Neural progenitor cell (in vitro differentiated cells): ENCODE results near the gene NELFB. TPM values are rescaled to one million over a fixed set of nuclear protein-coding genes. Genes with fewer than 3 reads are reported as not detected.
A peak's percentile ranks its signal among the peaks of the same experiment; 100 is the strongest.
"Not testable (repeated sequence)": the region's sequence is repeated elsewhere in the genome, so short reads cannot be mapped to it uniquely, and the experiment has no call there.

Experiments used
- DNase-seq: peaks from one replicate; pipeline ENCODE4 v3.0.0-alpha.2; 2016; ENCODE audit warnings: low spot score
- H2AFZ ChIP-seq: fragments of 200-600 bp; sonication (generic); replicated peaks from 2 replicates; pipeline ENCODE4 v1.6.1; 2016; ENCODE audit warnings: antibody characterized with exemption
- H3F3A ChIP-seq: fragments of 200-600 bp; sonication (generic); 2 replicates; pipeline ENCODE4 v1.6.1; 2016; ENCODE audit warnings: antibody characterized with exemption, low read depth
- H3K27ac ChIP-seq: fragments of 200-600 bp; sonication (generic); 2 replicates; pipeline ENCODE4 v1.5.1; 2016; ENCODE audit warnings: mild to moderate bottlenecking
- H3K27me3 ChIP-seq: fragments of 200-600 bp; sonication (generic); 2 replicates; pipeline ENCODE4 v1.6.1; 2016; ENCODE audit warnings: mild to moderate bottlenecking, moderate library complexity
- H3K36me3 ChIP-seq: fragments of 200-600 bp; sonication (generic); 2 replicates; pipeline ENCODE4 v1.5.1; 2016
- H3K4me1 ChIP-seq: fragments of 200-600 bp; sonication (generic); 2 replicates; pipeline ENCODE4 v1.6.1; 2016; ENCODE audit warnings: mixed run types
- H3K4me2 ChIP-seq: fragments of 200-600 bp; sonication (generic); 2 replicates; pipeline ENCODE4 v1.6.1; 2016
- H3K4me3 ChIP-seq: fragments of 200-600 bp; sonication (generic); 2 replicates; pipeline ENCODE4 v1.5.1; 2016
- H3K79me2 ChIP-seq: fragments of 200-600 bp; sonication (generic); 2 replicates; pipeline ENCODE4 v1.6.1; 2016; ENCODE audit warnings: low read depth
- H3K9ac ChIP-seq: fragments of 200-600 bp; sonication (generic); 2 replicates; pipeline ENCODE4 v1.6.1; 2016
- H3K9me3 ChIP-seq: fragments of 200-600 bp; sonication (generic); 2 replicates; pipeline ENCODE4 v1.5.1; 2016; ENCODE audit warnings: low read depth
- H4K20me1 ChIP-seq: fragments of 200-600 bp; sonication (generic); 2 replicates; pipeline ENCODE4 v1.6.1; 2016; ENCODE audit warnings: low read depth
- H3K27ac Mint-ChIP-seq: 3 replicates; pipeline ENCODE4 v1.8.0; 2021; ENCODE audit warnings: mixed read lengths
- H3K27me3 Mint-ChIP-seq: 2 replicates; pipeline ENCODE4 v1.8.0; 2022; ENCODE audit warnings: low read depth, mild to moderate bottlenecking, inconsistent platforms, moderate library complexity, mixed read lengths; ENCODE audit not compliant: insufficient read depth
- H3K36me3 Mint-ChIP-seq: 3 replicates; pipeline ENCODE4 v1.8.0; 2021; ENCODE audit warnings: mixed read lengths
- H3K4me1 Mint-ChIP-seq: 3 replicates; pipeline ENCODE4 v1.8.0; 2021; ENCODE audit warnings: mixed read lengths
- H3K4me3 Mint-ChIP-seq: 3 replicates; pipeline ENCODE4 v1.8.0; 2021; ENCODE audit warnings: mild to moderate bottlenecking, moderate library complexity, mixed read lengths
- H3K9me3 Mint-ChIP-seq: 3 replicates; pipeline ENCODE4 v1.8.0; 2020; ENCODE audit warnings: mixed read lengths
- CTCF ChIP-seq: fragments of 200-600 bp; sonication (generic); IDR thresholded peaks from 2 replicates; pipeline ENCODE4 v1.5.1; 2017; ENCODE audit warnings: antibody characterized with exemption, mild to moderate bottlenecking
- EZH2 ChIP-seq: fragments of 200-600 bp; sonication (generic); IDR thresholded peaks from 2 replicates; pipeline ENCODE4 v1.6.1; 2017; ENCODE audit warnings: antibody characterized with exemption, mild to moderate bottlenecking, moderate library complexity
- EZH2phosphoT487 ChIP-seq: fragments of 200-600 bp; sonication (generic); IDR thresholded peaks from 2 replicates; pipeline ENCODE4 v1.6.1; 2017; ENCODE audit warnings: antibody characterized with exemption
- total RNA-seq: library from RNA; depleted of rRNA; stranded (reverse); fragments of >200 nt; gene quantifications from 2 replicates; pipeline ENCODE4 v1.2.3, GENCODE V29; 2015; ENCODE audit warnings: low replicate concordance

The NELFB gene
- total RNA-seq, 1 donor from 2014 or later: 35.2 TPM

- peaks cover 6% of the 10 kb centered on the region for H3K27me3 ChIP-seq
- TF ChIP-seq CTCF (no peak), EZH2phosphoT487 (no peak), EZH2 (no peak)
- H3K4me2 ChIP-seq: no peak overlapping the region
- H3K36me3 ChIP-seq: no peaks in the 10 kb centered on the region
- no peak overlapping the region for H2AFZ ChIP-seq
- Mint-ChIP-seq H3K4me3 (peak overlapping the region; percentile 90), H3K27ac (no peak overlapping the region), H3K27me3 (peaks cover 9% of the 10 kb centered on the region), H3K9me3 (peaks cover 3% of the 10 kb centered on the region), H3K4me1 (peaks cover 21% of the 10 kb centered on the region), H3K36me3 (peaks cover 14% of the 10 kb centered on the region)
- peaks cover 20% of the 10 kb centered on the region for H3K79me2 ChIP-seq
- peaks cover 23% of the 10 kb centered on the region for H3F3A ChIP-seq
- no peak overlapping the region for H3K27ac ChIP-seq
- H4K20me1 ChIP-seq: peaks cover 19% of the 10 kb centered on the region
- H3K9ac ChIP-seq: no peak overlapping the region
- no peak overlapping the region for H3K4me3 ChIP-seq
- H3K9me3 ChIP-seq: no peaks in the 10 kb centered on the region
- DNase-seq: no peak
- peaks cover 20% of the 10 kb centered on the region for H3K4me1 ChIP-seq
Measured at GRCh38 chr9:137256856-137257255, 1.7 kb downstream of the NELFB start.

GRCh38 chr9:137262173-137262908 lies 7.2 kb downstream of the NELFB start:
- H4K20me1 ChIP-seq, H3K9me3 Mint-ChIP-seq, H3K27me3 ChIP-seq, H3K9ac ChIP-seq, H3K4me1 Mint-ChIP-seq, H3K4me3 ChIP-seq, H3K27me3 Mint-ChIP-seq, H3K36me3 ChIP-seq, H3K4me2 ChIP-seq, H3K79me2 ChIP-seq, H3K4me1 ChIP-seq, H2AFZ ChIP-seq, H3K9me3 ChIP-seq, H3K27ac Mint-ChIP-seq, H3K27ac ChIP-seq, DNase-seq: not testable (repeated sequence)
- H3F3A ChIP-seq: peaks cover 16% of the 10 kb centered on the region
- H3K36me3 Mint-ChIP-seq: peaks cover 13% of the 10 kb centered on the region
- peak overlapping the region; percentile 65 for H3K4me3 Mint-ChIP-seq
- peak; percentile 48 for TF ChIP-seq CTCF

GRCh38 chr9:137262909-137263285 lies 7.8 kb downstream of the NELFB start:
- Histone ChIP-seq H3F3A (peaks cover 16% of the 10 kb centered on the region), H3K9ac (no peak overlapping the region), H3K36me3 (no peaks in the 10 kb centered on the region), H3K4me3 (no peak overlapping the region), H3K9me3 (no peaks in the 10 kb centered on the region), H3K27ac (no peak overlapping the region), H3K4me2 (no peak overlapping the region), H3K4me1 (no peaks in the 10 kb centered on the region), H2AFZ (no peak overlapping the region), H3K27me3 (no peaks in the 10 kb centered on the region), H3K79me2 (no peaks in the 10 kb centered on the region), H4K20me1 (no peaks in the 10 kb centered on the region)
- DNase-seq: no peak
- Mint-ChIP-seq H3K27me3 (peaks cover 2% of the 10 kb centered on the region), H3K36me3 (peaks cover 16% of the 10 kb centered on the region), H3K9me3 (peaks cover 3% of the 10 kb centered on the region), H3K4me3 (peak overlapping the region; percentile 65), H3K4me1 (peaks cover 5% of the 10 kb centered on the region), H3K27ac (no peak overlapping the region)
- TF ChIP-seq EZH2: no peak

GRCh38 chr9:137263506-137263905 lies 8.4 kb downstream of the NELFB start:
- no peaks in the 10 kb centered on the region for H4K20me1 ChIP-seq
- no peaks in the 10 kb centered on the region for H3K27me3 ChIP-seq
- no peak overlapping the region for H3K9ac ChIP-seq
- H3K27ac Mint-ChIP-seq: no peak overlapping the region
- H3K79me2 ChIP-seq: no peaks in the 10 kb centered on the region
- no peaks in the 10 kb centered on the region for H3K9me3 ChIP-seq
- no peak overlapping the region for H3K27ac ChIP-seq
- H3K4me1 ChIP-seq: no peaks in the 10 kb centered on the region
- no peak overlapping the region for H3K4me3 ChIP-seq
- H3K4me2 ChIP-seq: no peak overlapping the region
- peaks cover 3% of the 10 kb centered on the region for H3K9me3 Mint-ChIP-seq
- peaks cover 16% of the 10 kb centered on the region for H3K36me3 Mint-ChIP-seq
- H3K36me3 ChIP-seq: no peaks in the 10 kb centered on the region
- no peak for TF ChIP-seq CTCF
- no peak for TF ChIP-seq EZH2phosphoT487
- TF ChIP-seq EZH2: no peak
- no peak overlapping the region for H3K4me3 Mint-ChIP-seq
- H3F3A ChIP-seq: peaks cover 16% of the 10 kb centered on the region
- H2AFZ ChIP-seq: no peak overlapping the region
- peaks cover 5% of the 10 kb centered on the region for H3K4me1 Mint-ChIP-seq
- peaks cover 2% of the 10 kb centered on the region for H3K27me3 Mint-ChIP-seq
- no peak for DNase-seq
